HTR-8/SVneo (cell line): ENCODE measurements around the gene COL12A1.

Experiments
- DNase-seq: peaks from one replicate; pipeline ENCODE4 v3.0.0; 2011; ENCODE audit warnings: low spot score, mixed read lengths; ENCODE audit not compliant: insufficient read length
- FAIRE-seq: peaks from 2 replicates; lab custom pipeline; 2011; peaks lifted over from hg19 to GRCh38; lab: Jason Lieb, UNC

Gene COL12A1

DNA sequence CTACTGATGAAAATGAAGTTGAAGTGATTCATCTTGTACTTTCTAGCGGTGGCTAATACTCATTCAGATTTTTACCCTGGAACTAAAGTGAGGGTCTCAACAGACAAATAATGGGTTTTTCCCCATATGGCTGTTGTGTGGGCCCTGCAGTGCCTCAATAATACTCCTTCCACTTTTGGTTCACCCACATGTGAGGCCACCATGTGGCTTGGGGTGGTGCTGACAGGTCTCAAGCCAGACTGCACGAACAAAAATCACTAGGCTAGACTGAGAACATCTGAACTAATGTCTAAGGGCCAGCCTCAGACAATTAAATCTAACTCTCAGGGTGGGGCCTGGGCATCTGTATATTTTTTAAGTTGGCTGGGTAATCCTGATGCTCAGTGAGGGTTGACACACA lies 7.9 kb upstream of the COL12A1 start:
- DNase-seq, result no peak
- FAIRE-seq, result no peak

DNA sequence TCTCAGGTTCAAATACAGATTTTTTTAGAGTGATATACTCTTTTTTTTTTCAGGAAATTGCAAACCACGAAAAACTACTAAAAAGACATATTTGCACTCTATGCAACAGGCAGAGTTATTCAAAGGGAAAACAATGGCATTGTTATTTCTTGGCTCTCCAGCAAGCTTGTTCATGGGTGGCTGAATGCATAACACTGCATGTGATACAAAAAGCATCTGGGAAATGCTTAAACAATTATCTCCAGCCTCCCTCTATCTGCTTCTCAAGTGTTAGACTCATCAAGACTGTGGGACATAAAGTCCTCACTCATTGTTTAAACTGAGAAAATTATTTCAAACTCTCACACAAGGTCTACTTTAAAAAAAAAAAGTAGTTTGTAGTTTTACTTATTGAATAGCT lies 7.3 kb upstream of the COL12A1 start:
- no peak for FAIRE-seq
- DNase-seq, result no peak

DNA sequence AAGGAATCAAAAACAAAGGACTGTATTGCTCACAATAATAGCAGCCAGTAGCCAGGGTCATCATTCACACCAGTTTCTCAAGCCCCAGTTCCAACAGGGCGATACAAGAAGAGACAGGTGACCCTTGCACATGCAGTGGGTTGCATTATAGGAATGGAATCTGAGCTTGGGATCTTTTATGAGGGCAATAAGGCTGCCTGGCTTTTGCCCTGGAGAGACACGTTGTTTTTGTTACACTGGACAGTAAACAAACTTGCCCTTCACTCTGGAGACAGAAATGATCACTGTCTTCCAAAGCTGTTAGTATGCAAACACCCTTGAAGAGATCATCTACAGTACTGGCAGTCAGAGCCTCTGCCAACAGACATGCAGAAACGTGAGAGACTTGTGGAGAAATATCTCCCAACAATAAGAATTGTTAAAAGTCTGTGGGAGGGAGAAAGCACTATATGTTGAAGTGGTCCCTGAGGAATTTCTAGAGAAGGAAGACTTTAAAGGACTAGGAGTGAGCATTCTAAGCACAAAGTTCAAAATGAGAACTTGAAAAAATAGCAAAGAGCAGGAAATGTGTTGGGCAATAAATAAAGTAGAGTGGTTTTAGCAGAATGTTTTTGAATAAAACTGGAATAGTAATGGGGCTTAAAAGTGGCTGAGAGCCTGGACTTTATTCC lies 6.2 kb upstream of the COL12A1 start:
- no peak for DNase-seq
- no peak for FAIRE-seq

DNA sequence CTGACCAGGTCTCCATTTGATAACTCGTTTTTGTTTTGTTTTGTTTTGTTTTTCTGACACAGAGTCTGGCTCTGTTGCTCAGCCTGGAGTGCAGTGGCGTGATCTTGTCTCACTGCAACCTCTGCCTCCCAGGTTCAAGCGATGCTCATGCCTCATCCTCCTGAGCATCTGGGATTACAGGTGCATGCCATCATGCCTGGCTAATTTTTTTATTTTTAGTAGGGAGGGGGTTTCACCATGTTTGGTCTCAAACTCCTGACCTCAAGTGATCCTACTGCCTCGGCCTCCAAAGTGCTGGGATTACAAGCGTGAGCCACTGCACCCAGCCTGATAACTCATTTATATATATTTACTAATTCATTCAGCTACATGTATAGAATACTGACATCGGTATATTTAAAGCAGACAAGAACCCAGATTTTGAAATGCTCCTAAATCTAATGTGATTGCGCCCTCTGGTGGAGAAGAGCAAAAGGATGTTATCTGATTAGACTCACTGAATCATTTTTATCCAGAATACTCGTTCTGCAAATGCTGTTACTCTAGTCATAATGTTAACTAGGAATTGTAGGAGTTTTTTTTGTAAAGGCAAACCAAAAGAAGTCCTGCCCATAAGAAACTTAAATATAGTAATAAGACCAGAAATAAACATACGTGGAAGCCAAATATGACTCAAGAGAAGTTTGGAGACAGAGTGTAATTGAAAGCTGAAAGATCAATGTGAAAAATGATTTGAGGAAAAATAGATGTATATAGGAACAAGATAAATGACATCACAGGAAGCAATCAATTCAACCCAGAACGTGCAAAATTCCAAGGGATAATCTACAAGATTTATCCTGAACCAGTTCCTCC lies 5.3 kb upstream of the COL12A1 start:
- no peak for DNase-seq
- no peak for FAIRE-seq

DNA sequence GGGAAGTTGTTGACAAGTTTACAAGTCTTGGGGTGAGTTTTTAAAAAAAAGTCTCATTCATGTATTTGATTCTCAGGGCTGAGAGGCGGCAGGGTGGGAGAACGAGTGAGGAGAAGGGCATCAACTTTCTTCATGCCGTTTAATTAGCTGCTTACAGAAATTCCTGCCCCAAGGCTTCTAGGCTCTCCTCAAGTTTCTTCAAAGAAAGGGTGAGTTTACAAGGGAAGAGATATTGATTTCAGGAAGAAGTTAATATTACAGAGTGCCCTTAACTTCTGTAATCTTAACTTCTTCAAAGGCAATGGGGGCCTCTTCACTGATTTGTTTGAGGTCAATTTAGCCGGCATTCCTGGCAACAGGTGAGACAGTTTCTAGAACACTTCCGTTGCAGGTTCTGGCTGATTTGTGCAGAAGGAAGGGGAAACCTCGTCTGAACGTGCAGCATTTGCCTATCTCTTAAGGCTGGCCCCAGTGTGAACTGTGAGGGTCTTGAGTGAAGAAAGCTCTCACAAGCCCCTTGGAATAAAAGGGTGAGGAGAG lies 3.4 kb upstream of the COL12A1 start:
- FAIRE-seq (no peak), DNase-seq (no peak)

DNA sequence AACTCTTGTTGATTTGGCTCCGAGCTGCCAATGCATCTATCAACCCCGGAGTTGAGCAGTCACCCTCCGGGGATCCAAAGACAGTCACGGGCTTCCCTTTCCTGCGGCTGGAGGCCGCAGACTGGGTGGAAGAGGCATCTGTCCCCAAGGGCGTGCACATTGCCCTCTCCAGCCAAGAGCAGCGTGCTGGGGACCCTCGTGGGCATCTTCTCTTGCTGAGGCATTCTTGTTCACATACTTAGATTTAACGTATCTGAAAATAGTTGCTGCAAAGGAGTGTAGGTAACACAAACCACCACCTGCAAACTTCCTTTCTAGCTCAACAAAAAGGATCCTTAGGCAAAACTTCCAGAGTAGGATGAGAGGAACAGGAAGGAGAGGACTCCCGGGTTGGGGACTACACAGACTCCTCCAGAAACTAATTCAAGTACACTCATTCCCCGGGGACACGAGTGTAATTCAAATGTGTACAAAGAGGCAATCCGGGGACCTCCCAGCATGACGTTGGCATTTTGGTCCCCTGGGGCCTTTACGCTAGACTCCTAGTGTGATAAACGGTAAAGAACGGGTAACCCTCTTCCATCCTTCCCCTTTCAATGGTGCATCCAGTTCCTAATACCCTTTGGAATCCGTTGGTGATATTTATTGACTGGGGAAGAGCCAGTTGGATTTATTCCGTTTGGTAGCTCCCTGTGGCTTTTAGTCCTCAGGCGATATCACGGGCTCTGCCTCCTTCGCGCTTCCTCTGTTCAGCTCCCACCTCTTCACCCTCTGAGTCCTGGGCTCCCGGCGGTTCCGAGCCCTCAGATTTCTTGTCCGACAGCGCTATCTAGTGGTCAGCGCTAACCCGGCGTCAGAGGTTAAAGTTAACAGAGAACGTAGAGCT lies 2.7 kb upstream of the COL12A1 start:
- DNase-seq, result peak; percentile 70
- no peak for FAIRE-seq

DNA sequence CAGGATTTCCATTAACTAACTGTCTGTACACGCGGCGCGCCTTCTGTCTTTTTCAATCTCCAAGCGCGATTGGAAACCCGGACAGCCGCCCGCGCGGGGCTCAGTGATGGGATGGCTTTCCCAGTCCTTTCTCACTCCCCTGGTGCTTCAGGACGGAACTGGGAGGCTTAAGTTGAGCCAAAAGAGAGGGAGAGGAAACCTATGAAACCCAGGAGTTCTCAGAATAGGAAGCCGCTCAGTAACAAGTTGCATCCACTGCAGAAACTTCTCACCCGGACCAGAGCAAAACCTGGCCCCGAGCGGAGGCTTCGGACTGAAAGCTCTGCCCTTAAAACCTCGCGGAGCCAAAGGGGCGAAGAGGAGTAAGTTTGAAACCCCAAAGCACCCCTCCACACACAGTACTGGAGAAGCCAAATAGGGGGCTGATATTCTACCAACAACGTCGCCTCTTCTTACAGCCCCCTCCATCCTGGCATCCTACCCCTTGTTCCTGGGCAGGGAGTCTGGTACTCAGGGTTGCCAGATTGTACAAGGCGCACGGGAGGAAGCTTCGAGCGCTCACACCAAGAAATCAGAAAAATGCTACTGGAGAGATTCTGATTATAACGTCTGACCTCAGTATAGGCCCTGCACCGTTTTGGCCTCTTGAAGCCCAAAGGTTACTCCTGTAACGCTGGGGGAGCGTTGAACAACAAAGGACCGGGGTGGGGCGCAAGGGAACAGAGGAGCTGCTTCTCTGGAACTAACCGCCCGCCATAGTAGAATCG lies 906 bp upstream of the COL12A1 start:
- no peak for DNase-seq
- FAIRE-seq, result no peak

DNA sequence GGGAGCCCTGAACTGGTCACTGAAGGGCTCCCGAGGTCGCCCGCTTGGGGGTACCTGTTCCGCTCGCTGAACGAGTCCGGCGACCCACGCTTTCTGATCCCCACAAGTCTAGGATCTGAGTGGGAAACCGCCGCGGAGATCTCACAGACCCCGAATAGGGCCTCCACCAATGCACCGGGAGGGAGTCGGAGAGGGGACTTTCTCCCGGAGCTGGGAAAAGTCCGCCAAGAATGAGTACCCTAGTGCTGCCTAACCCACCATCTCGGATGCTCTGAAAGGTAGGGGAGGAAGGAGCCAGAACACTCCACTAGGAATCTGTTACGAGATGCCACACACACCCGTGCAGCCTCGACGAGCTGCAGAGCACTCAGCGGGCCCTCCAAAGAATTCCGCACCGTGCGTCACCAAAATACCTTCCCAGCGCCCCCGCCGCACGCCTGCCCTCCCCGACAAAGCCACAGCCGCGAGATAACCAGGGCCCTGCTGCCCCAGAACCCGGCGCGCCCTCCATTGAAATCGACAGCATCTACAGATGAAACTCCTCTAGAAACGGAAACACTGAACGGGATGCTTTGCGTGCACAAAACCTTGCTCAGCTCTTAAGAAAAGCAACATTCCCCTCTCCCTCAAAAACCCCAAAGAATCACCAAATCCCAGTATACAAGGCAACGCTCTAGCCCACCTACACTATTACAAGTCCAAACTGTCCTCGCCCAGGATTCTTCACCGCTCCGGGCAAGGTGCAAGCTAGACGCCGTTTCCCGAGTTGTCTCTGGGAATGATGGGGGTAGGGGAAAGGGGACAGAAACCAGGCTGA lies 686 bp downstream of the COL12A1 start:
- DNase-seq, result no peak
- FAIRE-seq, result peak; percentile 16

DNA sequence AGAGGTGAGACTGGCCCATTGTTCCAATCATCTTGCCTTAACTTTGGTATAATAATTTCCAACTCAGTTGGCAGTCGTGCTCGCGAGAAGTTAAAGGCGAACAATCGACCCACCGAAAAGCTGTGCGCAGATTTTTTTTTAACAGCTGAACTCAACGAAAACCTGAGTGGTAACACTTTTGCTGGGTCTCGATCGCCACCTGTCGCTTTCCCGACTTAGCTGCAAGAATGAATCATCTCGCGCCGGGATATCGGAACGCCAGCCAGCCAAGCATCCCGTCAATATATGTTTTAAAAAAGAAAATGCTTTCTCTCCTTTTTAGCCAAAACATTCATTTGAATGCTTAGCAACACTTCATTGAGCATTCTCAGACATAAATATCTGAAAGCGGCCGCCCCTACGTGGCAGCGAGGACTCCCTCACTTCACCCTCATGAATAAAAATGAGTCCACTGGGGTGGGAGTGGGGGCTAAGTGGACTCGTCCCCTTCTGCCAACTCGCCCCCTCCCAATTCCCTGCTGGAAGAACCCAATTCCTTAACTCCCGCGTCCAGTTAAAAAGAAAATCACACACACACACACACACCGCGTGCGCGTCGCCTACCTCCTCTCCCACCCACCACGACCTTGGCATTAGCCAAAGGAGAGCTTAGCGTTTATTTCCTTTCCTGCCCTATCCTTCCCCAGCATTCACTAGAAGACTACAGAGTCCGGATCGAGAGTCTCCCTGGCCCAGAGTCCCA lies 1.5 kb downstream of the COL12A1 start:
- FAIRE-seq, result peak; percentile 94
- peak; percentile 67 for DNase-seq

DNA sequence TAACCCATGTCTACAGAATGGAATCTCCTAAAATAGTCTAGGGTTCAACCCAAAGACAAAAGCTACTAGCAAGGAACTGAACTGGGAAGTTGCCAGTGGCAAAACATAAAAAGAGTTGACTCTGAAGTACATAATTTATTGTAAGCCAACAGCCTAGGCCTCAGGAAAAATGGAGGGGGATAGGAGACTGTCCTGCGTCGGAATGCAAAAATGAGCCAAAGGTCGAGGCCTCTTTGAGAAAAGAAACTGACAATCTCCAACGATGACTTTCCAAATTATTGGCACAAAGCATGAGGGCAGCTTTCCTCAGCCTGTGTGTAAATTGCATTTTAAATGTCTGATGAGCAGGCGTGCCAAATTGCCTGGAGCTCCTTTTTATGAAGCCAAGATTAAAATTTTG lies 2.1 kb downstream of the COL12A1 start:
- FAIRE-seq (no peak), DNase-seq (no peak)

DNA sequence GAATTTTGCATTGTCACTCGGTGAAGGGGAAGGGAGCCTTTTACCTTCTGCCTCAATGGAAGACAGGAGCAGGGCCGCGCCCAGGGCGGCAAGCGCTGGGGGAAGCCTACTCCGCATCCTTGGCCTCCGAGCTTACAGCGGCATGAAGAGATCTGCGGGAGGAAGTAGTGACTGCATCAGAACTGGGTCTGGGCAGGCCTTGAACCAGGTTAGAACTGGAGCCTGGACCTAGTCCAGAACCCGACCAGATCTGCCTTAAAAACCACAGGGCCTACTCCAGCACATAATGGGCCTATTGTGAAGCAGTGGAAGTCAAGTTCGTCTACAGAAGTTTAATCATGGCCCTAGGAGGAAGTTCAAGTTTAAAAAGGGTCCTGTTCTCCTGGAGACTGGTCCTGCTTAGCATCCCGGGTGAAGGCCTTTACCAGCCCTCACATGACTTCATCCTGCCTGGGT lies 3.1 kb downstream of the COL12A1 start:
- FAIRE-seq, result peak; percentile 23

DNA sequence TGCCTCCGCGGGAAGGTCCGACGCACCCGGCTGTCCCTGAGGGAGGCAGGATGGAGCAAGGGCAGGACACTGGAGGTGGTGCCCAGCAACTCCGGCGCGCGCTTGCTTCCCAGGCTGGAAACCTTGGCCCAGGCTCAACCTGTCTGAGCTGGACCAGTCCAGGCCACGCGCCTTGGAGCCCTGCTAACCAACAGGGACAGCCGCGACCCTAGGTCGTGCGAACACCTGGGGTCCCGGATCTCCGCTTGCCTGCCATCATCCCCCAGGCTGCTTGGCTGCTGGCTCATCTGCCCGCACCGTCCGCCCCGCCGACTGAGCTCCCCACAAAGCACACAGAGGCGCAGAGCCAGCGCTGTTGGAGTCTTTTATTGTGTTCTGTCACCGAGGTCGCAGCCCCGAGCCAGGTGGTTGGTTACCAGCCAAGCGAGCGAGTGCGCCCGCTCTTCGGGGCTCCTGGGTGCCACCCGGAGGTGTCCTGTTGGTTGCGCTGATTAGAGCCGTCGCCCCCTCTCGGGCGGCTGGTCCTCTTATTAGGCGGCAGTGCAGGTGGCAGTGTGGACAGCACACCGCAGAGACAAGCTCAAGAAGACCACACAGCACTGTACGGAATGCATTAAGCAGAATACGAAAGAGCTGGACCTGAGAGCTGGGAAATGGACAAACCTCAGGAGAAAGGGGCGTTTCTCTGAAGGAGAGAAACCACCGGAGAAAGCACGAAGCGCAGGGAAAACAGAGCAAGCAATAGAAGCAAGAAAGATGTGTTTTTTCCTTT lies 3.8 kb downstream of the COL12A1 start:
- DNase-seq, result no peak

More for the DNA sequence above, 3.1 kb downstream of the COL12A1 start:
- no peak for DNase-seq

DNA sequence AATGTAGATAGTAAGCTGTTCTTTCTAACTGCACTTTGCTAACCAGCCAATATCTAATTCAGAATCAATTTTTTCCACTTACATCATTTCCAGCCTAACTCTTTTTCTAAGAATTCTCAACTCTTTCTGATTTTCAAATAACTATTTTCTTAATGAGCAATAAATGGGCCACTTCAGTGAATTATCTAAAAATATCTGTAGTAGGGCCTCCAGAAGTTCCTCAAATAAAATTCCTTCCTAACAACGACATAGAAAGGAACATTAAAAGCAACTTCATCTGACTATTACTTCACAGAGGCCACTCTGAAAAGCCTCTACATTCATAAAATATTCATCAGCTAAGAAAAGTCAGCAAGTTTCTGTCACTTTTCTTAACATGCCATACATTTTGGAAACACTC lies 4.8 kb downstream of the COL12A1 start:
- DNase-seq (no peak), FAIRE-seq (no peak)

More for the DNA sequence above, 3.8 kb downstream of the COL12A1 start:
- FAIRE-seq, result peak; percentile 52

DNA sequence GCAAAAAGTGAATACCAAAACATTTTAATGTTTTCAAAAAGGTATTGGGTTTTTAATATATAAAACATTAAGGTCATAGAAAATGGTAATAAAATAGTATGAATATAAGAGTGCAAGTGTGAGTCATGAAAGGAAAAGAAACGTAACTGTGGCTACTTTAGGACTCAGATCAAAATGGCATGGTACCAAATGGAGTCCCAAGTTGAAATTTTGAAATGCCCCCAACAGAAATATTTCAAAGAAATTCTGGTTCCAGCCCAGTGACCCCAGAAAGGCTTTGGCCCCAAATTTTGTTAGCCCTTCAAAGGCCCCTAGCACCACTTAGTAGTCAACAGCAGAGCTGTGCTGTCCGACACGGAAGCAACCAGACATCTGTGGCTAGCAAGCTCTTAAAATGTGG lies 6.0 kb downstream of the COL12A1 start:
- no peak for FAIRE-seq
- no peak for DNase-seq

DNA sequence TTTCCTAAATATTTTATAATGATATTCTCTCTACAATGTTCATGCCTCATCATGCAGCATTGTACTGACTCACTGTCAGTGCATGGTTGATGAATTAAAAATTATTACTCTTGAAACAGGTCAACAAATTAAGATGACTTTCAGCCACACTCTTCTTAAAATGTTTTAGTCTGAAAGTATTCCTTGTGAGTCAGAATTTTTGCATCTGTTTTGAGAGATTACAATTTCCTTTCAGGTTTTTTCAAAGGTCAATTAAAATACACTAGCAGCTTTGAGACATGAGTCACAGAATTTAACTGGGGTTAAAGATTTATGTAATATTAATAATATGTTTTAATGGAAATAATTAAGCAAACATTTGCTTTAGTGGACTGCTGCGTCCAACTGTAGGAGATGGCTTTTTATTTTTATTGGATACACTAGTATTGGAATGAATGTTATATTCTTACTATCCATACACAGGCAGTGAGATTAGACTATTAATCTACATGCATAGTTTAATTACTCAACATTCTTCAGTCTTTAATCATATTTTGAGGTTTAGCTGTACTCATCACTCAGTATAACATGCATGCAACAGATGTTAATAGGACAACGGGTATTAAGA lies 9.7 kb downstream of the COL12A1 start:
- DNase-seq, result no peak
- no peak for FAIRE-seq

DNA sequence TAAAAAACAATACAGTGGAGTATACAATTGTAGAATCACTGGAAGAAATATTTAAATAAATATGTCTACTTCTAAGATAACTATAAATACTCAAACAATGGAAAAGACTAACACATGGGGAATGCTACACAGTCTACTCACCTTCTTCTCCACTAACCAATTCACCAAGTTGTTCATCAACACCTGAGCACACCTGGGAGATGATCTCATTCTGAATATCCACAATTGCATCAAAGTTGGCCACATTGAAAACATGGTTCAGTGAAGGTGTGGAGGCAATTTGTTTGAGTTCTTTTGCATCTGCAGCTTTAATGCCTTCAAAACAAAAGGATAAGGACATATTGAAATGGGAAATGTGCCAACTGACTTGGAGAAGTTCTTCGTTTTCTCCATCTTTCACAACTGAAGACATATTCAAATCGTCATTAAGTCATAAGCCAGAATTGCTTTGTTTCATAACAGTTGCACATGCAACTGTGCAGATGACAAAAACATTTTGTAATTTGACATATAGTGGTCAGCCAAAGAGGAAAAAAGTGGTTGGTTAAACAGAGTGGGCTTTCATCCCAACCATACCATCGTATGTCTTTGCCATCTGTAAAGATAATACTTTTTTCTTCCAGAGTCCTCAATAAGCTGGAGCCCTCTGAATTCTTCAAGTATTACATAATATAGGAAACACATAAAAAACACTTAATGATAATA lies 17.5 kb downstream of the COL12A1 start:
- FAIRE-seq (peak; percentile 44), DNase-seq (no peak)
